Eye (tissue), 1 donor: ENCODE measurements around the gene CARNS1.
"Not testable (repeated sequence)": the region's sequence is repeated elsewhere in the genome, so short reads cannot be mapped to it uniquely, and the experiment has no call there.

Experiments used
- DNase-seq: peaks from one replicate; pipeline ENCODE4 v3.0.0-alpha.2; 2015

CARNS1 gene

GRCh38 chr11:67445515-67445914 is 30.0 kb downstream of the CARNS1 start:
- no peak for DNase-seq

DNA sequence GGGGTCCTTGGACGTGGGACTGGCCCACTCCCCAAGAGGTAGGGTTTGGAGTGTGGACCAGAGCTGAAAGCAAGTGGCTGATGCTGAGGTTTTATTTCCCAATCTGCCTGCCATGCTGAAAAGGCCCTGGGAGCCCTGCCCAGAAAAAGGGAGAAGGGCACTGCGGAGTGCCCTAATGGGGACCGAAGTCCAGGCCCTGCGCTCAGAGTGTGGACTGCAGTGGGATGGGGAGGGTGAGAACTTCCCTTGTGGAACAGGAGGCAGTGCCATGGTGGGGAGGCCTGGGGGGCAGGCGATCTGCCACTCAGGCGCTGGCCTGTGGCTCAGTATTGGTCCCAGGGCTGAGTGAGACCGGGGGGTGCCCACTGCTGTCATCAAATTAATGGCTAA is 32.7 kb downstream of the CARNS1 start:
- no peak for DNase-seq

- no peak for DNase-seq
Observed at GRCh38 chr11:67449116-67449844, 33.8 kb downstream of the CARNS1 start.

DNA sequence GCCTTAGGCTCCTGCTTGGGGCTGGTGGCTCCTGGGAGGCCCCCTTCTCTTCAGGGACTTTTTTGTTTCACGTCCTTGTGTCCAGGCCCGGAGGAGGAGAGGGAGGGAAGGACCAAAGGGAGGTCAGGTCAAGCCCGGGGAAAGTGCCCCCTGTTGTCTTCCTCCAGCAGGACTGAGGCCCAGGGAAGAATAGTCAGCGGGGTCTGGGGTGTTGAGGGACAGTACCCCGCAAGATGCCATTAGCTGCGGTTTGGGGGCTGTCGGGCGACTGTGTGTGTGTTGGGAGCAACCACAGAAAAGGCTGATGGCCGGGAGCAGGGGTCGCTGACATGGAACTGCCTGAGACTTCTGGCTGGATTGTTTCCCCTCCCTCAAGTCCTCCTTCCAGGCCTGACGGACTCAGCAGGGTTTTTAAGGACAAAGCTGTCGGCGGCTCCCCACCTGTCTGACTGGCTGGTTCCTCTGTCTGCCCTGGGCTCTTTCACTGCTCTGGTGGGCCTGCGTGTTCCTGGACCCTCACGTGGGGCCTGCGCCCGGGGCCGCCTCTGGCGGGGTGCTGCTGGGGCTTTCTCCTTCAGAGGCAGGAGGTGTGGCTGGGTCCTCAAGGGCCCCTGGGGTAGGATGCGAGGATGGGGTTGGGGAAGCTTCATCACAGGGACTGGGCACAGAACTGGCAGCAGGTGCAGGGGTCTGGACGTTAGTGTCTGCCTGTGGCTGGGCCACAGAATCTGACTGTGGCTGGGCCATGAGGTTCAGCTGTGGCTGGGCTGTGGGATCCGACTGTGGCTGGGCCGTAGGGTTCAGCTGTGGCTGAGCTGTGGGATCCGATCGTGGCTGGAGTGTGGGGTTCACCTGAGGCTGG is 35.5 kb downstream of the CARNS1 start:
- no peak for DNase-seq

- DNase-seq: no peak
Observed at GRCh38 chr11:67451658-67451976, 36.1 kb downstream of the CARNS1 start.

- no peak for DNase-seq
Observed at GRCh38 chr11:67452141-67452952, 36.9 kb downstream of the CARNS1 start, which contains the start of gene GPR152. Gene GPR152, minus strand, starts transcription at chr11:67452729. Its CDS starts 5 bp downstream, at chr11:67452724.

- no peak for DNase-seq
Observed at GRCh38 chr11:67453816-67454732, 38.6 kb downstream of the CARNS1 start.

DNA sequence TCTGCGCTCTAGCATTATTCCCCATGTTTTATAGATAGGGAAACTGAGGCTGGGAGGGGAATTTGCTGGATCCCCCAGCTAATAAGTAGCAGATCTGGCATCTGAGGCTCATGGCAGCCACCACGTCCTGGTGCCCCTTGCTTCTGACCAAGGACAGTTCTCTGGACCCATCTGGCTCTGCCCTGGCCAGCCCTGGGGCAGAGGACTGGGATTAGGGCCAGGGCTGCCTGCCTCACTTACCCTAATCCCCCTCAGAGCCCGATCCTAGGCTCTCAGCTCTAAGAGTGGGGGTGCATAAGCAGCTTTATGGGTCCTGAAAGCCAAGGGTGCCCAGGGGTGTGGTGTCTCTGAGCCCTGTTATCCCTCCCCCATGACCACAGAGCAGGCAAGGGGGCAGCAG is 39.6 kb downstream of the CARNS1 start, which contains the start of gene CABP4:
Gene CABP4, plus strand, starts transcription at position 301 of the 400 bp plus-strand sequence. Its CDS starts 70 bp downstream, at position 371.
- no peak for DNase-seq

DNA sequence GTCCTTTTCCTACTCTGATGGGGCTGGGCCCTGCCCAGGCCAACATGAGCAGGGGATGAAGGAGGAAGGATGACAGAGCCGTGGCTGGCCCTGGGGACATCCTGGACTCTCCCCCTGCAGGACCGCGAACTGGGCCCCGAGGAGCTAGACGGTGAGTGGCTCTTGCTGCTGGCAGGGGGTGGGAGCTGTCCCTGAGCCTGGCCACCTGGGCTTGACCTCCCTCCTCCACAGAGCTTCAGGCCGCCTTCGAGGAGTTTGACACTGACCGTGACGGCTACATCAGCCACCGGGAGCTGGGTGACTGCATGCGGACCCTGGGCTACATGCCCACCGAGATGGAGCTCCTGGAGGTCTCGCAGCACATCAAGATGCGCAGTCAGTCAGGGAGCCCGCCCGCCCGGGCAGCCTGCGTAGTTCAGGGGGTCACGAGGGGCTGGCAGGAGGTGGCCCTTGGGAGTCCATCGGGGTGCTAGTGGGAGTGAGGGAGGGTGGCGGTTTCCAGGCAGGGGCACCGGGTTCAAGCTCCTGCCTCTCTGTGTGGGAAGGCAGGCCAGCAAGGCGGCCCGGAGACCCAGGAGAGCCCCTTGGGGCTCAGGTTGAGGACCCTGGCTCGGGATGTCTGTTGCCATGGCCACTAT is 40.7 kb downstream of the CARNS1 start:
- no peak for DNase-seq

DNA sequence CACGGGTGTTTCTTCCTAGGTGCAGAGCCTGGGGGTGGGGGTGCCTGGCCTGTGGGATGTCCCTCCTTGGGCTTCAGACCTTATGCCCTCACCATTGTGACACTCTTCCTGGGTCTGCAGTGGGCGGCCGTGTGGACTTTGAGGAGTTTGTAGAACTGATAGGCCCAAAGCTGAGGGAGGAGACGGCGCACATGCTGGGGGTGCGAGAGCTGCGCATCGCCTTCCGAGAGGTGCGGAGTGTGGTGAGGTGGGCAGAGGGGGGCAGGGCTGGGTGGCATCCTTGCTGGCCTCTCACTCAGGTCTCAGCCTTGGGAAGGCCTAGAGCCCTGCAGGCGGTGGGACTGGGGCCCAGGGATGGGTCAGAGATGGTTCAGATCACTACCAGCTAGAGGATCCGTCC is 42.0 kb downstream of the CARNS1 start:
- DNase-seq: no peak

GRCh38 chr11:67458266-67458665 is 42.8 kb downstream of the CARNS1 start:
- no peak for DNase-seq

DNA sequence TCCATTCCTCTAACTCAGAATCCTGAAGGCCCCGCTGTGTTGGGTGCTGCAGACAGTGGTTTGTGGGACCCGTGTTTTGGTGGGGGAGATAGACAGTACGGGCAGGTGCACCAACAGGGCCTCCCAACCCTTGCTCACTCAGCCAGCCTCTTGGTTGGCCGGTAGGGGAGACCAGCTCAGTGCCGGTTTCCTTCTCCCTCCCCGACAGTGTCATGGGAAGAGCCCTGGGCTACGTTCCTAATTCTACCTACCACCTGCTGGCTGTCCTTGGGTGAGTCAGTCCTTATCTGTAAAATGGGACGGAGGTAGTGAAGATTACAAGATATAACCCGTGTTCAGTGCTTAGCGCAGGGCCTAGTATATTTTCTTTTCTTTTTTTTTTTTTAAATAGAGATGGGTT is 47.7 kb downstream of the CARNS1 start:
- DNase-seq: no peak

DNA sequence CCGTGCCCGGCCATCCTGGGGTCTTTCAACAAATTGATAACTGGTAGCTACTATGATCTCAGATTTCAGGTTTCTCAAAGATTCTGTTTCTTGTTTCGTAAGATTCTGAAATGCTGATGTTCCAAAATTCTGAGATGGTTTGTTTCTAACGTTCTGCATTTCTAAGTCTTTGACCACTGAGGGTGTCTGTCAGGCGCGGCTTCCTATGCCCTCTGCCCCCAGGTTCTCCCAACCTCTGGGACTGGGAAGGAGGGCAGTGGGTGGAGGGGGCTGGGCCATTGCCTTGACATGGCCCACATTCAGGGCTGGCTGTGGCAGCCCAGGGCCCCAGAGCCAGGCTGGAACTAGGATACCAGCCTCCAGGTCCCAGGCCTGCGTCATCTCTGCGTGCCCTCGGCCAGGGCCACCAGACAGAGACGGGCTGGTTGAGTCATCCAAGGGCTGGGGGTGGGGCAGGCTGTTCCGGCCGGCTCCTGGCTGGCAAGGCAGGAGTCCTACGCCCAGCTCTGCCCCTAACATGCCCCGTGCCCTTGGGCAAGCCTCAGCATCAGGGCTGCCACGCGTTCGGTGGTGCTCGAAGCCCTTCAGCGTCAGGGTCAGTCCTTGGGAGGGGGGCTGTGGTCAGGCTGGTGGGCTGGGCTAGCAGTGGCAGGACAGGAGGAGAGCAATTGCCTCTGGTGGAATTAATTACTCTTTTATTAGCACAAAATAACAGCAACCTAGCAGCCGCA is 48.4 kb downstream of the CARNS1 start:
- DNase-seq: no peak

DNA sequence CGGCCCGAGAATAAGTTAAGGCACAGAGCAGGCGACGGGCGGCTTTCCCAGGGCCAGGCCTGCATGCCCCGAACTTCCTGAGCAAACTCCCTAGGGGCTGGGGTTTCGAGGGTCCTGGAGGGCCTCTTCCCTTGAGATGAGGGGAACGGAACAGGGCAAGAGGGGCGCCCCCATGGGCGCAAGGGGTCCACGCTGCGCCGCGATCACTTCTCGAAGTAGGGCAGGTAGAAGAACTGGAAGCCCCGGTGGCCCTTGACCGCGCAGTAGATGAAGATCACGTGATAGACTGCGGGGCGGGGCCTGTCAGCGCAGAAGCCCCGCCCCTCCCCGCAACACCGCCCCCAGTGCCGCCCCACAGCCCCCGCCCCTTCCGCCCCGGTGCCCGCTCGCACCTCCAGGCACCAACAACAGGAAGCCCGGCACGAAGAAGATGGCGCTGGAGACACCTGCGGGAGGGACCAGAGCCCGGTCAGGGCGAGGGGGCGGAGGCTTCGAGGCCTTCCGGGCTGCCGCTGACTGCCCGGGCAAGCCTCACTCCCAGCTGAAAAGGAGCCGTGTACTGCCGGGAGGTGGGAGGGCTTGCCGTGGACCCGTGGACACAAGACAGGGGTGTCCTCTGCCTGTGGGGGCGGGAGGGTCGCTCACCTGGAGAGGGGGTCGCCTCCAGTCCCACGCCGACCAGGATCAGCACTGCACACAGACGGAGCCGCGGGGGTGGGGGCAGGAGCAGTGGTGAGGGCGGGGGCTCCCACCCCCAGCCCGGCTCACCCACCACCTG is 49.1 kb downstream of the CARNS1 start:
- DNase-seq: peak; percentile 89

DNA sequence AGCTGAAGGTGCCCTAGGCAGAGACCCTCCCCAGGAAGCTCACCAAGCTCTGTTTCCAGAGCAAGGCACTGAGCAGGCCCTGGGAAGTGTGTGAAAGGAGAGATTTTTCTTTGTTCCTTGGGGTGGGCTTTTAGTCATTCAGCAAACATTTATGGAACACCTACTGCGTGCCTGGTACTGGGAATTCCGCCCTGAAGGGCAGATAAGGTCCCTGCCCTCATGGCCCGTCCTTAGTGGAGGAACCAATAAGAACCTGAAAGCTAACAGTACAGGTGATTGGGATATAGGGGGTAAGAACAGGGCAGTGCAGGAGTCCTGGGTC is 49.7 kb downstream of the CARNS1 start:
- DNase-seq: no peak

- DNase-seq: not testable (repeated sequence)
Observed at GRCh38 chr11:67465530-67465929, 50.1 kb downstream of the CARNS1 start.

GRCh38 chr11:67466367-67466766 is 50.9 kb downstream of the CARNS1 start:
- no peak for DNase-seq

GRCh38 chr11:67466962-67467771 is 51.7 kb downstream of the CARNS1 start:
- no peak for DNase-seq

- DNase-seq: no peak
Observed at GRCh38 chr11:67468056-67468455, 52.6 kb downstream of the CARNS1 start.

DNA sequence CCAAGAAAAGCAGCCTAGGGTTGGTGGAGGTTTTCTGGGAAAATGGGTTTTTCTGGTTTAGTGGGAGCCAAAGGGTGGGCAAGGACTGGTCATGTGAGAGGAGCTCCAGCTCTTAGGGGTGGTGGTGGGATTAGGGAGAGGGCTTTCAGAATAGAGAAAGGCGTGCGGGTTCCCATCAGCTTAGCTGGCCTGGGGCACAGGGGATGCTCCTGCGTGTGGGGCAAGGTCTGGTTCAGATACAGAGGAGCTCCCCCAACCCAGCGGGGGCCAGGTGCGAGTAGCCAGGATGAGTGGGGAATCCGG is 52.9 kb downstream of the CARNS1 start:
- no peak for DNase-seq
